HG03060 (cell line): ENCODE data around the gene UCKL1.
A peak's percentile ranks its signal among the peaks of the same experiment; 100 is the strongest.

Source experiments
- ATAC-seq: cut with Tn5 transposase; IDR thresholded peaks from one replicate; pipeline ENCODE4 v1.9.1; 2021; ENCODE audit warnings: low read depth, moderate number of reproducible peaks; ENCODE audit not compliant: unreplicated experiment

UCKL1 gene

DNA sequence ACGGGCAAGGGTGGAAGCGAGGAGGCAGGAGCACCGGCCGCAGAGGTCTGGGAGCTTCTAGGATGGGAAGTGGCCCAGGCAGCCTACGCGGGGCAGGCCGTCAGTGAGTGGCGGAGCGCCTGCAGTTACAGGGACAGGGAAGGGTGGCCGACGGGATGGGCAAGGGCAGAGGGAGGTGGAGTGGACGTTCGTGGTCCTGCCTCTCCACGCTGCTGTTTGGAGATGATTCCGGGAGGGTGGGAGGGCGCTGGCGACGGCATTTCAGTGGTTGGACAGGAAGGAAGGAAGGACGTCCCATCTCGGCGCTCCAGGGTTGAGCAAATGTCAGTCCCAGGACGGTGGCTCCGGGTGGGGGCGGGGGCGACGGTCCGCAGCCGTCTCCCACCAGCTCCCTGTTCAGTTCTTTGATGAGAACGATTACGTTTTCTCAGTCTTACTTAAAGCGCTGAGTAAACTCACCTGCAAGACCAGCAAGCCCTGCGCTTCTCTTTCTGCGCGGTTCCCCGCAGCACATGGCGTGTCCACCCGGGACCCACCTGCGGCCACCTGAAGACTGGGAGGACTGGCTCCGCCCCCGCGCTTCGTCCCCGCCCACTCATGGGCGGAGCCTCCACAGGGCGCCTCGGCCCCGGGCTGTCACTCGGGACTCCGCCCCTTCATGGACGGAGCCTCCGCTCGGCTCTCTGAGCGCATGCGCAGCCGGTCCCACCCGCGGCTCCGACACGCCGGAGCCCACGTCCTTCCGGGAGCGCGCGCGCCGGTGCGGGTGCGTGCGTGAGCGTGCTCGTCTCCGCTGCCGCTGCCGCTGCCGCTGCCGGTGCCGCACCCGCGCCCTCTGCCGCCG, 61.6 kb downstream of the UCKL1 start, which contains the start of gene DNAJC5:
TSS of gene DNAJC5 (plus strand) at position 769 of the 844 bp plus-strand sequence. CDS start 33,220 bp downstream, outside the sequence.
- peak; percentile 41 for ATAC-seq

DNA sequence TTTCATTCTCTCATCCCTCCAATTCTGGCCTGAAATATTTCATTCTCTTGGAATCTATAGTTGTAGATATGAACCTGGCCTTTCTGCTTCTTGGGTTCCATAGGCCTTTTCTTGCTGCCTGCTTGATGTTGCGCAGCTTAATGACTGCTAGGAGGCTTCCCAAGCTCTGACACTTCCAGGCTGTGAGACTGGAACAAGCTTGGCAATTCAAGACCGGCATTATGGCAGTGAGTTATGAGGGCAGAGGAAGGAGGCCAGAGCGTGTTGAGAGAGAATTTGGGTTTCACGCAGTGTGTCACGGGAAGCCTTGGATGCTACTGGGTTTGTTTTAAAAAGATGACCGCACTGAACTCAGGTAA, 62.2 kb downstream of the UCKL1 start:
- no peak for ATAC-seq

DNA sequence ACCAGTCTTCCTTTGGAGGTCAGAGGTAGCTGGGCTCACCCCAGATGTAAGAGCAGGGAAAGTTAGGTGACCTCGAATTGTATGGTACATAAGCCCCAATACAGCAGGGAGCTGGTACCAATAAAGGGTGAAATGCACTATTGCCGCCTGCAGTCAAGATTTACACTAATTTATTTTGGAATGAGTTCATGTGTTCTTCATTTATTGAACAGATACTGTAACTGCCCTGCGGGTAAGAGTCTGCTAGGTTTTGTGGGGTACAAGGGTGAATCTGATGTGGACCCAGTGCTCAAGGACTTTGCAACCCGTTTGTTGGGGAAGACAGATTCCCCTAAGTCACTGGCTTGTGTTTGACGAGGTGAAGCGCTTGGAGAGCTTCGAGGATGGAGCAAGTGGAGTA, 63.8 kb downstream of the UCKL1 start:
- no peak for ATAC-seq

DNA sequence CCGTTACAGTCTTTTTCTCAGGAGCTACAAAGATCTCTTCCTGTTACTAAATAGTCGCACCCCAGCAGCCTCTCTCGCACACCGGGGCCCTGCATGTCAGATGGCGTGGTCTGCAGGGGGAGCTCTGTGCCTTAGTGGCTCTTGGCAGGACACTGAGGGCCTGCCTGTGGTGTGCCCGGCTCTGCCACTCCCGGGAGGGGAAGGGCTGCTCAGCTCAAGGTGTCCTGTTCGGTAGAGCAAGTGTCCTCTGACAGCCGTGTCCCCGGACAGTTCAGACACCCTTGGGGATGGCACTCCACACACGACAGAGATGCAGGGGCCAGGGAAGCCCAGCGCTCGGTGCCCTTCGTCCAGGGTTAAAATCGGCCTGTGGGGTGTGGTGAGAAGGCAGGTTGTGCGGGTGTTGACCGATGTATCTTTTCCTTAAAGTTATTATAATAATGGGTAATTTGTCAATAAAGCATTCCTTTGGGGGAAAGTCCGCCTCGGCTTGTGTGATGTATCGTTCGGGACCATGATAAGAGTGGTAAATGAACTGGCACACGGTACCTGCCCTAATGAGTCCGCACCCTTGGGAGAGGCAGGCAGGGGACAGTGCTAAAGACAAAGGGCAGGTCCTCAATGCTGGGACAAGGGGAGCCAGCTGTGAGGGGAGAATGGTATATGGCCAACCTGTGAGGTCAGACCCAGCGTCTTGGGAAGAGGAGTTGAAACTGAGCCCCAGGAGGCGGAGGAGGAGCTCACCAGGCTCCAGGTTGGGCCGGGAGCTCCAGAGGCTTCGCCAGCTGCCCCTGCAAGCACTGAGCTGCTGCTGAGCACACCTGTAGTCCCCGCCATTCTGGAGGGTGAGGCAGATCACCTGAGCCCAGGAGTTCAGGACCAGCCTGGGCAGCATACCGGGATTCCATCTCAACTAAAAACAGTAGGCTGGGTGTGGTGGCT, 64.9 kb downstream of the UCKL1 start:
- ATAC-seq: no peak

- ATAC-seq: no peak
Measured at GRCh38 chr20:63890616-63891015, 65.6 kb downstream of the UCKL1 start.

GRCh38 chr20:63890201-63890576, 66.0 kb downstream of the UCKL1 start:
- ATAC-seq: no peak
